NAMALWA (cell line): ENCODE data around the gene LEPROT.
"Not testable (repeated sequence)": the region's sequence is repeated elsewhere in the genome, so short reads cannot be mapped to it uniquely, and the experiment has no call there.

Experiments
- DNase-seq: peaks from one replicate; pipeline ENCODE4 v3.0.0-alpha.2; 2015; ENCODE audit warnings: low spot score

Gene LEPROT

DNA sequence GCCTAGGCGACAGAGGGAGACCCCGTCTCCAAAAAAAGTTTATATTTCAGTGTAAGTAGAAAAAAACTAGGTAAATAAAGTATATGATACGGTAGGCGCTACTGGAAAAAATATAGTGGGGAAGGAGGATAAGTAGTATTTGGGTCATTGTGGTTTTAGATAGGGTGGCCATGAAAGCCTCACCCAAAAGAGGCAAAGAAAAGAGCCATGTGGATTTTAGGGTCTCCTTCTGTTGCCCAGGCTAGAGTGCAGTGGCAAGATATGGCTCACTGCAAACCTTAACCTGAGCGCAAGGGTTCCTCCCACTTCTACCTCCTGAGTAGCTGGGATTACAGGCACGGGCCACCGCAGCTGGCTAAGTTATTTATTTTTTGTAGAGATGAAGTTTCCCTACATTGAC lies 17.1 kb downstream of the LEPROT start:
- DNase-seq = no peak

DNA sequence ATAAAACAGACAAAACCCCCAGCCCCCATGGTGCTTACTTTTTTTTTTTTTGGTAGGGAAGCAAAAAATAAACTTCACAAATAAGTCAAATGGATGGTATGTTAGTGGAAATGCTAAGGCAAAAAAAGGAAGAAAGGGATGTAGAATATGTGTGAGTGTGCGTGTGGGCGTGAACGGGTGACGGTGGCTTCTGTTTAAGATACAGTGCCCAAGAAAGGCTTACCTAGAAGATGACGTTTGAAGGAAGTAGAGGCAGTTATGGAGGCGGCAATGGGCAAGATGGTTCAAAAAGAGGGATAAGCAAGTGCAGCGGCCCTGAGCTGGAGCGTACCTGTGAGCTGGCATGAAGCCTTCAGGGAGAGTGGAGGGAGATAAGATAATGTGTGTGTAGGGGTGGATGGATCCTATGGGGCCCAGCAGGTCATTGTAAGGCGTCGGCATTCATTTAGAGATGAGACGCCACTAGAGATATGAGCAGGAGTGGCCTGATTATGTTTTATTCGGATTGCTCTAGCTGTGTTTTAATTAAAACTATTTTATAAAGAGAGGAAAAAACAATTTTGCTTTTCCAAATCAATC lies 19.9 kb downstream of the LEPROT start:
- no peak for DNase-seq

DNA sequence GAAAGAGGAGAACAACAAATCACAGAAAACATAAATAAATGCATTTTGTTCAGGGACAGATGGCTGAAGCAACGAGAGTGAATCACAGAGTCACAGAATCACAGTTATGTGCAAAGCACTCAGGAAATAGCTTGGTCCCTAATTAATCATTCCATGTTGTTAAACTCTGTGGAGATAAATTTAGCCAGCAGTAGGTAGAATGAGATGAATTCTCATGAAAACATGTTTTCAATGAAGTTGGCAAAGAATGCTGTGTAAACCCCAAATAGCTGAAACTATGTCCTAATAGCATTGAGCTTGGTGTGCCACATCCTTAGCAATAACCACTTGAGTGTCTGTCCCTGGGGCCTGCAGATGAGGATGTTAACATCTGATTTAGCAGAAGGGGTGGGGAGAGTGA lies 20.4 kb downstream of the LEPROT start:
- no peak for DNase-seq

DNA sequence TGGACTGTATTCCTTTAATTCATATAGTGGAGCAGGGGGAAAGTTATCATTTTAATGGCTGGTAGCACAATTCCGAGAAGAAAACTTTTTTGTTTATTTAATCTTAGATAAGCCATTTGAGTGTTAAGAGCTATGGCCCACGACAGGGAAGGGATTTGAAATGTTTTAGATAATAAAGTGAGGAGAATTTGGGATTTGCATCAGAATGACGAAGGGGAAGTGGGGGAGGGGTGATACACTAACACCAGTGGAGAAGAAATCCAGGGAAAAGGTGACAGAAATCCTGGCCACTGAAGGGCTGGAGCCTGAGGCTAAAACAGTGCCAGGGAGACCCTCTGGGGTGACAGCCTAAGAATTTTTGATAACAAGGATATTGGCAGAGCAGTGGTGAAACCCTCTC lies 21.0 kb downstream of the LEPROT start:
- DNase-seq = no peak

DNA sequence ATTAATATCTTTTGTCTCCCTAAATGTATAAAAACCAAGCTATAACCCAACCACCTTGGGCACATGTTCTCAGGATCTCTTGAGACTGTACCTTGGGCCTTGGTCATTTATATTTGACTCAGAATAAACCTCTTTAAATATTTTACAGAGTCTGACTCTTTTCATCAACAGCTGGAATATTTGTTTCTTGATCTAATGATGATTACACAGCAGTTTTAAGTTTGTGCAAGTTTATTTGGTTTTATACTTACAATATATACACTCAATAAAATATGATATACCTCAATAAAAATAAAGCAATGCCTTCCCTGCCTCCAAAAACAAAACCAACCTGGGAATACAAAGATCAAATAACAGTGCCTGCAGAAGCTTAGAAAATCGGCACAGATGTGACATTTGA lies 22.0 kb downstream of the LEPROT start:
- no peak for DNase-seq

DNA sequence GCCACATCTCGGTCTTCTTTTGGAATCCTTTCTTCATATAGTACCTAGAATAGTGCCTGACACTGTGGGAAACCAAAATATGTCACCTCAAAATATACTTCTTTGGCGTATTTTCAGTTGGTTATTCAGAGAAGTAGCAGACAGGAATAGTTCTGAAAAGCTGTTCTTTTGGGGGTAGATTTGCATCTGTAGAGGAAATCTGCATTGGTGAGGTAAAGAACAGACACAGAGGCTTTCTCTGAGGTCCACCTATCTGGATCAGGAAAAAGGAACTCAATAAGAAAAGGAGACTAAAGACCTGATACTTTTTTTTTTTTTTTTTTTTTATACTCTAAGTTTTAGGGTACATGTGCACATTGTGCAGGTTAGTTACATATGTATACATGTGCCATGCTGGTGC lies 23.2 kb downstream of the LEPROT start:
- DNase-seq = no peak

DNA sequence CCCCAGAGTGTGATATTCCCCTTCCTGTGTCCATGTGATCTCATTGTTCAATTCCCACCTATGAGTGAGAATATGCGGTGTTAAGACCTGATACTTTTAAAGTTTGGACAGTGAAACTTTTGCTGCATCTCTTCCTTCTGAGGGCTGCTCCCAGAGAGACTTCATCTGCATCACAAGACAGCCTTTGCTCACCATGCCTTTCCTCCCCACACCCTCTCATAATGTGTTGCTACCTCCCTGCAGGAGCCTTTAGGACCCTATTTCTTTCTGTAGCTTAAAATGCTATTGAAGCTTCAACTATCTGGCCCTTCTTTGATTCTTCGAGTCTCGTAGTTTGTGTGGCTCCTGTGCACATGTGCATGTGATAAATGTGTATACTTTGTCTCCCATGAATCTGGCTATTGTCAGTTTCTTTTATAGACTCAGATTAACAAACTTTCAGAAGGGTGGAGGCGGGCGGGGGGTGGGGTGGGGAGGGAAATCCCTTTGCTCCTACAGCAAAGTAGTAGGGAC lies 23.7 kb downstream of the LEPROT start:
- no peak for DNase-seq

DNA sequence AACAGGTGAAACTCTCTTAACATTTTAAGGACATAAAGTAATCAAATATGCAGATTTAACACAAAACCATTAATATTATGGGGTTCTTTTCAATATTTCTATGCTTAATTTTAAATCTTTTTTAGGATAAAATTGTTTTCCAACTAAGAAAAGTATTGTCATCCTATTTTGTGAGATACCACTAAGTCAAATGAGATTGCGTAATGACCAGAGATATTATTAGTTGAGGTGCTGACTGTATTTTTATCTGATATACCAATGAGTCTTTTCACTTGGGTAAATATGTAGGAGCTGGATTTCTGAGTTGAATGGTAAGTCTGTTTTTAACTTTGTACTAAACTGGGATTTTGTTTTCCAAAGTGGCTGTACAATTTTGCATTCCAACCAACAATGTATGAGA lies 25.4 kb downstream of the LEPROT start:
- no peak for DNase-seq

DNA sequence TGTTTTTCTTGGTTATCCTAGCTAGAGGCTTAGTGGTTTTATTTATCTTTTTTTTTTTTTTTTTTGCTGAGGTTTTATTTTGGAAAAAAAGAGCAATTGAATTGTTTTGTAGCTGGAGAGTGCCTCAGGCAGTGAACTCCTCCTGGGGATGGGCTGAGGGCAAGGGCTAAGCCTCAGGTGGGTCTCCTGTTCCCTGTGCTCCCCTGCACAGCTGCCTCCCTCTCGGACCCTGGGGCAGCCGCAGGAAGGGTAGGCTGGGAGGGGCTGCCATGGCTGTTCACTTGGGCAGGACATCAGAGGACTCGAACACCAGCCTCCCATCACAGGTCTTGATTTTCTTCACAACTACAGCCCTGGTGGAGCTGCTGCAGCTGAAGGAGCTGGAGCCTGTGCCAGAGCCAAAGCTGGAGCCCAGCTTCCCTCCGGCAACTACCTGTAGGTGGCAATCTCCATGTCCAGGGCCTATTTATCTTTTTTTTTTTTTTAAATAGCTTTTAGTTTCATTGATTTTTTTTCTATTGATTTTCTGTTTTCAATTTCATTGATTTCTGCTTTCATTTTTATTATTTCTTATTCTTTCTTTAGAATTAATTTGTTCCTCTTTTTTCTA lies 28.9 kb downstream of the LEPROT start:
- DNase-seq = no peak

DNA sequence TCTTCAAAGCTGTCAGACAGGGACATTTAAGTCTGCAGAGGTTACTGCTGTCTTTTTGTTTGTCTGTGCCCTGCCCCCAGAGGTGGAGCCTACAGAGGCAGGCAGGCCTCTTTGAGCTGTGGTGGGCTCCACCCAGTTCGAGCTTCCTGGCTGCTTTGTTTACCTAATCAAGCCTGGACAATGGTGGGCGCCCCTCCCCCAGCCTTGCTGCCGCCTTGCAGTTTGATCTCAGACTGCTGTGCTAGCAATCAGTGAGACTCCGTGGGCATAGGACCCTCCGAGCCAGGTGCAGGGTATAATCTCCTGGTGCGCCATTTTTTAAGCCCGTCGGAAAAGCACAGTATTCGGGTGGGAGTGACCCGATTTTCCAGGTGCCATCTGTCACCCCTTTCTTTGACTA lies 35.2 kb downstream of the LEPROT start:
- DNase-seq = not testable (repeated sequence)

DNA sequence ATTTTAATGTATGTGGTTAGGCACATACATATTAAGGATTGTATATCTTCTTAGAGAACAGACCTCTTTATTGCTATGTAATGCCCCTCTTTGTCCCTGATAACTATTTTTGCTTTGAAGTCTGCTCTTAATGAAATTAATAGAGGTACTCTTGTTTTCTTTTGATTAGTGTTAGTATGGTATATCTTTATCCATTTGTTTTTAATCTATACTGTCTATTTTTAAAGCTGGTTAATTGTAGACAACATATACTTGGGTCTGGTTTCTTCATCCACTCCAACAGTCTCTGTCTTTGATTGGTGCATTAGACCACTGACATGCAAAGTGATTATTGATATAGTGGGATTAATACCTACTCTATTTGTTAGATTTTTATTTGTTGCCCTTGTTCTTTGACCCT lies 36.0 kb downstream of the LEPROT start:
- no peak for DNase-seq

DNA sequence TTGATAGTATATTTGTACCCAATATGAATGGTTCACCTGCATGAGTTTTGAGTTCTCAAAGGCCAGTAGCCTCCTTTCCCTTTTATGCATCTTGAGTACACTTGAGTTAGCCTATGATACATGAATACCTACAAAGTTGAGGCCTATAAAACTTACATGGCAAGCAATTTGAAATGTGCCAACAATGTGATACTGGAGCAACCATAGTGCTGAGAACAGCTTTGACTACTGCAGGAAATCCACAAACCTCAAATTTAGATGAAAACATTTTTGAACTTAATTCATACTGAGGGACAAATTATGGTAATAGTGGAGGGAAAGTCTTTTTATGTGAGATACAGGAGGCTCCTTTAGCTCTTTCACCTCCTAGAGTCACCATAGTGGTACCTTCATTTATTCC lies 37.4 kb downstream of the LEPROT start:
- no peak for DNase-seq

DNA sequence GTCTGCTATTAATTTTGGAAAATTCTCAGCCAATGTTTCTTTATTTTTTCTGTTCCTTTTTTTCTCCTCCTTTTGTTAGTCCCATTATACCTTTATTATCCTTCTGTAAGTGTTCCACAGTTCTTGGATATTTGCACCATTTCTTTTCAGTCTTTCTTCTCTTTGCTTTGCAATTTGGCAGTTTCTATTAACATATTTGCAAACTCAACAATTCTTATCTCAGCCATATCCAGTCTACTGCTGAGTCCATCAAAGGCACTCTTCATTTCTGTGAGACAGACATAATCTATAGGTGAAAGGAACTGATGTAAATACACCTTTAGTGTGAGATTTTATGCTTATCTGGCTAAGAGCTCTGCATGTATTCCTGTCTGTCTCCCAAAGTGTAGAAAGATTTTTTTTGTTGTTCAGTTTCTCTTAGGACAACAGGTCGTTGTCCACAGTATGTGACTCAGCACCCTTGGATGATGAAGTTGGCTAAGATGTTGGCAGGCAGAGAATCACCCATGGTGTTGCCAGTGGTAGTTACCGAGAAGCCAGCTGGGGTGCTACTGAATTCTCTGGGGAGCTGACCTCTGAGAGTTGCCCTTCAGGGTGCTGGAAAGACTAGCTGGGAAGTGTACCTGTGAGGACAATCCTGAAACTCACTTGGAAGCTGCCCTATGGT lies 38.4 kb downstream of the LEPROT start:
- DNase-seq = no peak

DNA sequence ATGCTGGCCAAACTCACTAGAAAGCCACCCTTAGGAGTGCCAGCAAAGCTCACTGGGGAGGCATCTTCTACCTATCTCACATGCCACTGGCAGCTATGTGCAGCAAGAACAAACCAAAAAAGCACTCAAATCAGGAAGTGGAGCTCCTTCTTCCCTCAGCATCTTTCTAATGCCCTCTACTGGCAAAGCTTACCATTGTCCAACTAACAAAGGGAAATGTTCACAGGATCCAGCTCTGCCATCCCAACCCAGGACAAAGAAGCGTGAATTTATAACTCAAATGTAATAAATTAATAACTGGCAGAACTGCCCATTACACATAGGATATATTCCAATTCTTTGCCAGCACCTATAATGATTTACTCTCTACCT lies 38.9 kb downstream of the LEPROT start:
- DNase-seq = peak; percentile 65

DNA sequence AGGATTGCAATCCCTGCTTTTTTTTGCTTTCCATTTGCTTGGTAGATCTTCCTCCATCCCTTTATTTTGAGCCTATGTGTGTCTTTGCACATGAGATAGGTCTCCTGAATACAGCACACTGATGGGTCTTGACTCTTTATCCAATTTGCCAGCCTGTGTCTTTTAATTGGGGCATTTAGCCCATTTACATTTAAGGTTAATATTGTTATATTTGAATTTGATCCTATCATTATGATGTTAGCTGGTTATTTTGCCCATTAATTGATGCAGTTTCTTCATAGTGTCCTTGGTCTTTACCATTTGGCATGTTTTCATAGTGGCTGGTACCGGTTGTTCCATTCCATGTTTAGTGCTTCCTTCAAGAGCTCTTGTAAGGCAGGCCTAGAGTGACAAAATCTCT lies 45.4 kb downstream of the LEPROT start:
- DNase-seq = not testable (repeated sequence)

DNA sequence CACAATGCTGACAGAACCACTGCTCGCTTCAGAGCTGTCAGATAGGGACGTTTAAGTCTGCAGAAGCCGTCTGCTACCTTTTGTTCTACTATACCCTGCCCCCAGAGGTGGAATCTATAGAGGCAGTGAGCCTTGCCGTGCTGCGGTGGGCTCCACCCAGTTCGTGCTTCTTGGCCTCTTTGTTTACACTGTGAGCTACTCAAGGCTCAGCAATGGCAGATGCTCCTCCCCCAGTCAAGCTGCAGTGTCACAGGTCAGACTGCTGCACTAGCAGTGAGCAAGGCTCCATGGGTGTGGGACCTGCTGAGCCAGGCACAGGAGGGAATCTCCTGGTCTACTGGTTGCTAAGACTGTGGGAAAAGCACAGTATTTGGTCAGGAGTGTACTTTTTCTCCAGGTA lies 47.1 kb downstream of the LEPROT start:
- no peak for DNase-seq

DNA sequence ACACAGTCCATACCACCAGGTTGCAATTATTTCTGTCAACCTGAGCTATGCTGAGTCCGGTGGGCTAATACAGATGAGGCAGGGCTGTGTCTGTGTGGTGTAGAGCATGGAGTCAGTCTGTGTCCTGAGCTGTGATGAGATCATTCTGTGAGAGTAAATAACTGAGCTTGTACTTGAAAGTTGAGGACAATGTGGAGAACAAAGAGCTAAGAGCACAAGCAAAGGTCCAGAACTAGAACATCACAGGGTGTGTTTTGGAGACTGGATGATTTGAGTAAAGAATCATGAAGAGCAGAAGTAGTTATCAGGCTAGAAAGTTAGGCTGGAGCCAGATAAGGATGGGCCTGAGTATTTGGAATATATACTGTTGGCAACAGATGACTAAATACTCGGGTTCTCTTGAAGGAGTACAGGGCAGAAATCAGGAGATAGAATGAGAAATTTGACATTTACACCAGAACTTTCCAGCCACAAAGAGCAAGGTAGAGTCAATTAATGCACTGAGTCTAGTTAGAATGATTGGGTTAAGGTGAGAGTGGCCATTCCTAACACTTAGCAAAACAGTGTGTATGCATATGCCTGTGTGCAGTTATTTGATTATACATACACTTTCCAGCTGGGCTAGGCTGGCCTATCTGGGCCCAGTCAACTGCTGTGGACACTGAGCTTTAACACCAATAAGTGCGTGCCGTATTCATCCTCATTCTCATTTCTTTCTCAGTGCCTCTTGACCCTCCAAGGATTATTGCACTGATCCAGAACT lies 48.8 kb downstream of the LEPROT start:
- no peak for DNase-seq

DNA sequence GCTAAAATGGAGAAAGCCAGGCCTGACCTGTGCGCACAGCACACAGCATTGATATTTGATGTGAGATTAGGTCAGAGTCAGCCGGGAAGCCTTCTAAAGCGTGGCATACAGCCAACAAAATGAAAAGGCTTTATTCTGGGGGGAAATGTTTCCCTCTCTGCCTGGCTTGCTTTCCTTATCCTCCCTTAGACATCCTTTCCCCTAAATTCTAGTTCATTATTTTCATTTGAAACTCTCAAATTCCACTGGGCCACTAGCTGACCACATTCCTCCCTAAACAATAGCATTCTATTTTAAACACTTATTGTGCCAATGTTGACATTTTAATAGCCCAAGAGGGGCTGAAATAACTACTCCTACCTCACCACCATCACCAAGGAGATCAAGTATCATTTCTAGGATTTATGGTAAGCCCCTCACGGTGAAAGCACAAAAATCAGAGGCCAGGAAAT lies 49.4 kb downstream of the LEPROT start:
- DNase-seq = no peak

DNA sequence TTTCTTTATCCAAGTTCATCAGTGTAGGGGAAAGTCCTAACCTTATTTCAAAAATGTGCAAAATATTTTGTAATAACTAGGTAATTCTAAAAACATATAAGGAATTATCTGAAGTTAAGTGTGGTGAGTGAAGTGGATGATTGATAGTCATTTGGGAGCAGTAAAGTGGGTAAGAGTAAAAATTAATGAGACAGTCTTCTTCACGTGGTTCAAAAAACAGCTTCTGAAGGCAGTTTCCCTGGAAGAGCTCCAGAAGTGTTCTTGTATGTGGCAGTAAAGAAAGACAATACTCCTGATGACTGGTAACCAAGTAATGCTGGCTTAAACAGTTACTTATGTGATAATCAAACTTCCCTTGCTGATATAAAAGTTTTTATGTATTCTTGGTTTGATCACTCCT lies 50.3 kb downstream of the LEPROT start:
- no peak for DNase-seq

DNA sequence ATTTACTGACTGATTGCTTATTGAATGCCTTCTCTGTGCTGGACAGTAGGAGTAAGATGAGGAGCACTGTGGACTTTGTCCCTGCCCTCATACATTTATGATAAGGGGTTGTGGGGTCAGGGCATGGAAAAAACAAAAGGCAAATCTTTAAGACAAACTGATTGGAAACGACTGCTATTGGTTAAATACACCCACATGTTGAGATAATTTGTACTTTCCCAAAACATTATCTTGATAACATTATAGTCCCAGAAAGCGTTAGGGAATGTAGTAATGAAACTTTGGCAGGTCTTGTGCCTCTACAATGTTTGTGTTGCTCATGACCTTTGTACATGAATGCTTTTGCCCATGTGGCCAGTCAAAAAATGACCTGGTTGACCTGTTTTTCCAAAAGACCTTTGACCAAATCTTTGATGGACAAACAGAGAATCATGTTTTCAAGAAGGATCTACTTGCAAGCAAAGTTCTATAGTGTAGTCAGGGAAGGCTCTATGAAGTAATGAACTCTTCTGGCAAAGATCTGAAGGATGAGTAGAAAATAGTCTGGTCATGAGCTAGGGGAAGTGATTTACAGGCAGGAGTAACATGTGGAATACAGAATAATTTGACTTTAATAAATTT lies 50.9 kb downstream of the LEPROT start:
- no peak for DNase-seq

DNA sequence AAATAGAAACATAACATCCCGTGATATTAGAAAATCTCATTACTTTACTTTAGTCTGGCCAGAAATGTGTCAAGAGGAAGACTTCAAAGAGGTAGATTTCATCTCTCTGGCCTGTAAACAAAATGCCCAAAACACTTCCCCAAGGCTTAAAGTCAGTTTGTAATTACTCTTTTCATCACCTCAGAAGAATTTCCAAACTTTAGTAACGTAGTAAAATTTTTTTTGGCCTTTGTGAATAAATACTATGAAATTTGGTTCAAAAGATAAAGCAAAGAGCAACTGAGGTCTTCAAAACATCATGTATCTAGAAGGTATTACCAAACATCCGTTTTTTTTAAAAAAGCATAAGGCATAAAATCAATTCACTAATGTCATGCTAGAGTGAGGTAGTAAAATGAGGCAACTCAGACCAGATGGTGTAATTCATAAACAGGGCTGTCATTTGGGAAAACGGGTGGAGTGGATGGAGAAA lies 51.4 kb downstream of the LEPROT start:
- DNase-seq = no peak

DNA sequence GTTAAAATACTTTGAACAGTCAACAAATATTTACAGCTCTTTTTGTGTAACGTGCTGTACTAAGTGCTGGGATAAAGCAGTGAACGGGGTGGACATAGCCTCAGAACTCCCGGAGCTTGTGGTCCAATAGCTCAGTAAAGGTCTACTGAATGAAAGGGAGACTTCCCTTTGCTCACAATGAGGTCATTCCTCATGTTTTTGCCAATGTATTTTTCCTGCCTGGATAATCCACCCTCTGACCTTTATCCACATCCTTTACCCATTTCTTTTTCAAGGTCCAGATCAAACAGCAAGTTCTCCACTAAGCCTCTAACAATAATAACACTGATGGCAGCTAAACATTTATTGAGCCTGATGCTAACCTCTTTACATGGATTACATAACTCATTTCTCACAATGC lies 55.9 kb downstream of the LEPROT start:
- no peak for DNase-seq
